GM12878 (cell line): ENCODE results near the gene SYT10.

Experiments used
- CEBPB ChIP-seq, 2 experiments: fragments of 150-350 bp in 1 of 2; IDR thresholded peaks; 2 replicates each; pipeline ENCODE4 v1.6.1; 2012 to 2014; ENCODE audit warnings: low read depth in 2 of 2, low read length in 2 of 2, borderline replicate concordance in 1 of 2, inconsistent platforms in 1 of 2
- GATAD2B ChIP-seq: fragments of 450-650 bp; conservative IDR thresholded peaks from 2 replicates; pipeline ENCODE4 v1.6.1; 2017; ENCODE audit warnings: low read depth, mild to moderate bottlenecking, moderate library complexity
- HCFC1 ChIP-seq: fragments of 150-350 bp; IDR thresholded peaks from 2 replicates; pipeline ENCODE4 v1.6.1; 2014; ENCODE audit warnings: low read length
- IKZF1 ChIP-seq: fragments of 450-650 bp; conservative IDR thresholded peaks from 2 replicates; pipeline ENCODE4 v1.6.1; 2017; ENCODE audit warnings: antibody characterized with exemption, mild to moderate bottlenecking
- PAX8 ChIP-seq: fragments of 450-650 bp; IDR thresholded peaks from 2 replicates; pipeline ENCODE4 v1.6.1; 2017; ENCODE audit warnings: mild to moderate bottlenecking, moderate library complexity
- RELA ChIP-seq: fragments of 450-650 bp; IDR thresholded peaks from 2 replicates; pipeline ENCODE4 v1.8.0; 2014; ENCODE audit warnings: borderline replicate concordance; ENCODE audit not compliant: partially characterized antibody
- TARDBP ChIP-seq: IDR thresholded peaks from 2 replicates; pipeline ENCODE4 v1.6.1; 2016; ENCODE audit warnings: borderline replicate concordance
- TF ChIP-seq, protein P1 (sequence below), 3 experiments: IDR thresholded peaks in 2 of 3; conservative IDR thresholded peaks in 1 of 3; 2 replicates each; pipeline ENCODE4 v1.5.1; 2011; ENCODE audit warnings: low read depth in 3 of 3, low read length in 3 of 3, mild to moderate bottlenecking in 3 of 3, control low read depth in 2 of 3, moderate library complexity in 2 of 3, inconsistent platforms in 1 of 3, mixed read lengths in 1 of 3; ENCODE audit not compliant: control insufficient read depth in 2 of 3, insufficient read depth in 1 of 3; ENCODE audit errors: extremely low read depth in 1 of 3
- TF ChIP-seq, protein P2 (sequence below): IDR thresholded peaks from 2 replicates; pipeline ENCODE4 v1.6.1; 2011; ENCODE audit warnings: borderline replicate concordance, low read depth, mild to moderate bottlenecking, moderate library complexity, mixed read lengths, low read length; ENCODE audit not compliant: insufficient read depth; ENCODE audit errors: extremely low read length
- TF ChIP-seq, protein P3 (sequence below): IDR thresholded peaks from 2 replicates; pipeline ENCODE4 v1.6.1; 2011; ENCODE audit warnings: mild to moderate bottlenecking, low read depth, low read length, moderate library complexity; ENCODE audit not compliant: insufficient replicate concordance

DNA sequence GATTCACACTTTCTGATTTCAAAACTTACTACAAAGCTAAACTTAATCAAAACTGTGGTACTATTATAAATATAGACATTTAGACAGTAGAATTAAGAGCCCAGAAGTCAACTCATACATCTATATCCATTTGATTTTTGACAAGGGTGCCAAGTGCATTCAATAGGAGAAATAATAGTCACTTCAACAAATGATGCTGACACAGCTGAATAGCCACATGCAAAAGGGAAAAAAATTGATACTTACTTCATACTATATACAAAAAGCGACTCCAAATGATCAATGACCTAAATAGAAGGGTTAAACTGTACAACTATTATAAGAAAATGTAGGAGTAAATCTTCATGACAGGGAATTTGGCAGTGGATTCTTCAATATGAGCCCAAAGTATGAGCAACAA lies 40.7 kb upstream of the SYT10 start:
- TF ChIP-seq GATAD2B (no peak), RELA (no peak), HCFC1 (no peak), IKZF1 (no peak), TARDBP (no peak), PAX8 (no peak), CEBPB (IDR thresholded peaks at IDR 0.05; ENCODE audit: borderline replicate concordance in 1 of 2, low read depth in 2 of 2, low read length in 2 of 2) (no peak)
- TF ChIP-seq, protein P1, sequence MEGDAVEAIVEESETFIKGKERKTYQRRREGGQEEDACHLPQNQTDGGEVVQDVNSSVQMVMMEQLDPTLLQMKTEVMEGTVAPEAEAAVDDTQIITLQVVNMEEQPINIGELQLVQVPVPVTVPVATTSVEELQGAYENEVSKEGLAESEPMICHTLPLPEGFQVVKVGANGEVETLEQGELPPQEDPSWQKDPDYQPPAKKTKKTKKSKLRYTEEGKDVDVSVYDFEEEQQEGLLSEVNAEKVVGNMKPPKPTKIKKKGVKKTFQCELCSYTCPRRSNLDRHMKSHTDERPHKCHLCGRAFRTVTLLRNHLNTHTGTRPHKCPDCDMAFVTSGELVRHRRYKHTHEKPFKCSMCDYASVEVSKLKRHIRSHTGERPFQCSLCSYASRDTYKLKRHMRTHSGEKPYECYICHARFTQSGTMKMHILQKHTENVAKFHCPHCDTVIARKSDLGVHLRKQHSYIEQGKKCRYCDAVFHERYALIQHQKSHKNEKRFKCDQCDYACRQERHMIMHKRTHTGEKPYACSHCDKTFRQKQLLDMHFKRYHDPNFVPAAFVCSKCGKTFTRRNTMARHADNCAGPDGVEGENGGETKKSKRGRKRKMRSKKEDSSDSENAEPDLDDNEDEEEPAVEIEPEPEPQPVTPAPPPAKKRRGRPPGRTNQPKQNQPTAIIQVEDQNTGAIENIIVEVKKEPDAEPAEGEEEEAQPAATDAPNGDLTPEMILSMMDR (IDR thresholded peaks at IDR 0.05 in 2 of 3, conservative IDR thresholded peaks at IDR 0.05 in 1 of 3; ENCODE audit: control insufficient read depth in 2 of 3, extremely low read depth in 1 of 3, insufficient read depth in 1 of 3, low read depth in 3 of 3, low read length in 3 of 3) = no peak
- TF ChIP-seq, protein P2, sequence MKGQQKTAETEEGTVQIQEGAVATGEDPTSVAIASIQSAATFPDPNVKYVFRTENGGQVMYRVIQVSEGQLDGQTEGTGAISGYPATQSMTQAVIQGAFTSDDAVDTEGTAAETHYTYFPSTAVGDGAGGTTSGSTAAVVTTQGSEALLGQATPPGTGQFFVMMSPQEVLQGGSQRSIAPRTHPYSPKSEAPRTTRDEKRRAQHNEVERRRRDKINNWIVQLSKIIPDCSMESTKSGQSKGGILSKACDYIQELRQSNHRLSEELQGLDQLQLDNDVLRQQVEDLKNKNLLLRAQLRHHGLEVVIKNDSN = no peak
- TF ChIP-seq, protein P3, sequence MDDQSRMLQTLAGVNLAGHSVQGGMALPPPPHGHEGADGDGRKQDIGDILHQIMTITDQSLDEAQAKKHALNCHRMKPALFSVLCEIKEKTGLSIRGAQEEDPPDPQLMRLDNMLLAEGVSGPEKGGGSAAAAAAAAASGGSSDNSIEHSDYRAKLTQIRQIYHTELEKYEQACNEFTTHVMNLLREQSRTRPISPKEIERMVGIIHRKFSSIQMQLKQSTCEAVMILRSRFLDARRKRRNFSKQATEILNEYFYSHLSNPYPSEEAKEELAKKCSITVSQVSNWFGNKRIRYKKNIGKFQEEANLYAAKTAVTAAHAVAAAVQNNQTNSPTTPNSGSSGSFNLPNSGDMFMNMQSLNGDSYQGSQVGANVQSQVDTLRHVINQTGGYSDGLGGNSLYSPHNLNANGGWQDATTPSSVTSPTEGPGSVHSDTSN = no peak
